T follicular helper cell (primary cell): ENCODE measurements around the gene MEGF8.

Experiments
- DNase-seq: peaks from one replicate; pipeline ENCODE4 v3.0.0-alpha.2; 2020; ENCODE audit warnings: low read depth
- total RNA-seq, 2 experiments: gene quantifications; one replicate each; lab custom pipeline; 2026; lab: John Stamatoyannopoulos, UW

Gene MEGF8
- total RNA-seq: 25.3 to 34.2 reads per million in 2 experiments

DNA sequence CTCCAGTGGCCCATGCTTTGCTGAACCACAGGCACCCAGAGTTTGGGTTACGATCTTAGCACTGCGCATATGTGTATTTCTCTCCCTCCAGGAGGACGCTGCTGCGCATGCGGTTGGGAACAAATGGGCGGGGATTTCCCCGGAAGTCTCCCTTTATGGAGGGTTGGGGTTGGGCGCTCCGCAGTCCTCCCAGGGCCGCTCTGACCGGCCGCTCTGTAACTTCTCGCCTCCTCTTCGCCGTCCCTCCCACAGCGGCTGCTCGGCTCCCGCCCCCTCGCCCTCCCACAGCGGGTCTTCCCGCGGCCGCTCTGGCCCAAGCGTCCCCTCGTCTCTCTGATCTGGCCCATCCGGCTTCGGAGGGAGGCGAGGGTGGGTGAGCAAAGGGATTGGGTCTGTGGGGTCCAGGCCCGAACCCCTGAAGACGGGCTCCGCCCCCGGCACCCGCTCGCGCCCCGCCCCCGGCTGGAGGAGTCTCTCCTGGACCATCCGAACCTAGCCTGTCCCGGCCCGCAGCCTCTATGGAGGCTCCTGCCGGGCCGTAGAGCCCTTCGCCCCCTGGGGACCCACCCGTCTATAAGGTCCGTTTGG is at the start of gene MEGF8:
Gene MEGF8, plus strand, starts transcription at position 328 of the 588 bp plus-strand sequence. CDS start 609 bp downstream, outside the sequence.
- peak; percentile 96 for DNase-seq

GRCh38 chr19:42276284-42276683 is 49.2 kb upstream of the MEGF8 start:
- DNase-seq: no peak

GRCh38 chr19:42276821-42277220 is 48.6 kb upstream of the MEGF8 start:
- no peak for DNase-seq

DNA sequence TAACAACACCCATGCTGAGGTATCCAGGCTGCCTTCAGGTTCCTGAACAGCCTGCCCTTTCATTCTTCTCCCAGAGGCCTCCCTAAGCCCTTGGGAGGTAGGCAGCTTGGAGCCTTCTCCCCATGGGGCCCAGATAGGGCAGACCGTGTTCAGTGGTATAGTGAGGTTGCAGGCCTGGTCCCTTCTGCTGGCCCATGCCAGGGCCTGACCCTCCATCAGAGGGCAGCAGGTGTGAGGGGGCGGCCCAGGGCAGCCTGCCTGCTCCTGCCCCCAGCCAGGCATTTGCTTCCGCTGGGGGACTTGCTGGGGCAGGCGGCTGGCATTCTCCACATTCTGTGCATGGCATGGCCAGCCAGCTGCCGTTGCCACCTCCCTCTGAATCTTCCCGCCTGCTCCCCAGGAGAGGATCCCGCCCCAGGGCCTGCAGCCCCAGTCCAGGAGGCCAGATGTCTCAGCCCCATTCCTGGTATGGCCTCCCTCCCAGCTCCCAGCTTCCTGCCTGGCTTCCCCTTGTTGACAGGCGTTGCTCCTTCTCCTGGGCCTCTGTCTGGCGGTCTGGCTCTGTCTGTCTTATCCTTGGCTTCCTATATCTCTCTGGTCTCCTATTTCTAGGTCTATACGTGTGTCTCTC is 47.5 kb upstream of the MEGF8 start:
- DNase-seq: no peak

GRCh38 chr19:42278452-42279154 is 46.8 kb upstream of the MEGF8 start:
- no peak for DNase-seq

DNA sequence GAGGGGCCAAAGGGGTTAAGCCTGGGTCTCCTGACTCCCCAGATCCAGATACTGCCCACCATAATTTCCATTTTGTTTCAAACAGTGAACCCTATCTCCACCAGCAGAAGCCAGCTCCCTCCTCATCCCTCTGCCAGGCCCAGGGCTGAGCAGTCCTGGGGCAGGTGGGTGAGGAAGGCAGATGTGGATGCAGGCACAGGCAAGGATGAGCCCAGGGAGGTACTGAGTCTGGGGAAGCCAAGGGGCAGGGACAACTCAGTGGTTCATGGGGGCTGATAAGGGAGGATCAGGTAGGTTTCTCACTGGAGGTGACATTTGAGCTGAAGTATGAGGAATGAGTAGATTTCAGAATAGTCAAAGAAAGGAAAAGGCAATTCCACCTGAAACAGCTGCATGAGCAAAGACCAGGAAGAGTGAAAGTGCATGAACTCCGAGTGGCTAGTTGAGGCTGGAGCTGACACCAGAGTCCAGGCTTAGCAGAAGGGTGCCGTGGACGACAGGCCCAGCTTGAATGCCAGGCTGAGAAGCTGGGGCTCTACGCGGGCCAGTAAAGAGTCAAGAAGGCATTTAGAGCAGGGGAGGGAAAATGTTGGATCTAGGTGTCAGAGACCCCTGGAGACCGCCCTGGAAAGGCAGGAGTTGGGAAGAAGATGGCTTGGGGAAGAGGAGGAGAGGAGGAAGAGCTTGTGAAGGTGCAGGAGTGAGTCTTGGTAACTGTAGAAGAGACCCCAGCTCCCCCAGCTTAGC is 46.1 kb upstream of the MEGF8 start:
- DNase-seq: no peak

- DNase-seq: peak; percentile 80
These were observed 45.3 kb upstream of the MEGF8 start for GRCh38 chr19:42279902-42280814.

DNA sequence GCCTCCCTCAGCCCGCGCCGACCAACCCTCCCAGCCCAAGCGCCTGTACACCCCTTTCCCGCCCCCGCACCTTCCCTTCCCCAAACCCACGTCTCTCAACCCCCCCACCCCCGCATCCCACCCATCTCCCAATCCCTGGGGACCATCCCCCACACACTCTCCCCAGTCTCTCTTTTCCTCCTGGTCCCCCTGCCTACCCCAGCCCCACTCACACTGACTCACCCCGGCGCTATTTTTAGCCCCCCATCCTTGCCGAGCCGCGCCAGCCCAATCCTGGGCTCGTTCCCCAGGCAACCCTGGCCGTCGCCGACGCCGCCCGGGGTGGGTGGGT is 44.7 kb upstream of the MEGF8 start:
- DNase-seq: peak; percentile 23

GRCh38 chr19:42281146-42281826 is 44.1 kb upstream of the MEGF8 start:
- no peak for DNase-seq

DNA sequence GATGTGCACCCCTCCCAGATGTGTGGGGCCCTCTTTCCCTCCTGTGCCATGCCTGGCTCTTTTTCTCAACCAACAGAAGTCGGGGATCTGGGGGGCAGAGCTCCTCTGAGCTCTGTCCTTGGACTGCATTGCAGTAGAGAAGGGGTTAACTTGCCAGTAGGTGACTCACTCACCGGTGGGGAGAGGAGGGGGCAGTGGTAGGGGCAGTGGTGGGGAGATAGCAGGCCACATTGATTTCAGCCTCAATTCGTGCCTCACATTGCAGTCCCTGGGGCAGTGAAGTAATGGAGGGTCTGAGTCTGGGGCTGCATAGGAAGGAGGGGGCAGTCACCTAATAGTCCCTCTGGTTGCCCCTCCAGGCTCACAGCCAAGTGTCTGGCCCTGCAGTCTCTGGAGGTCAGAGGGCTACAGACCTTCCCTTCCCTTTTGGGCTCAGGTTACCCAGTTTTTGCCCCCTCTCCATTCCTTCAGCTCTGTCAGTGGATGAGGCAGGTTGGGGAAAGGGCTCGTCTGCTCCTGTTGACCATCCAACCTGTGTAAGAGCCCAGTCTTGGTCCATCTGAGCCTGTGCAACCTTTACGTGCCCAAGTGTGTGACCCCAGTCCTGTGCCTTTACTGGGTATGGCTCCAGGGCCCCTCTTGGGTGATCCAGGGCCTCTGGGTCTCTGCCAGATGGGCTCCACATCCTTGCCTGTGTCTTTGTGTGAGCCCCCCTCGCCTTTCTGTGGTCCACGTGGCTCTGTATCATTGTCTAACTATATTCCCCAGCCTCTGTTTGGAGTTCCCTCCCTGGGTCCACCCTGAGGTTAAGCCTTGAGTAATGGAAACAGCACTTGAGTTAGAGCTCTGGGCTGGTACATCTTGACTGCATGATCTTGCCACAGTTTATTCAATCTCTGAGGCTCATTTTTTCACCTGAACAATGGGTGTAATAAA is 43.3 kb upstream of the MEGF8 start:
- no peak for DNase-seq

DNA sequence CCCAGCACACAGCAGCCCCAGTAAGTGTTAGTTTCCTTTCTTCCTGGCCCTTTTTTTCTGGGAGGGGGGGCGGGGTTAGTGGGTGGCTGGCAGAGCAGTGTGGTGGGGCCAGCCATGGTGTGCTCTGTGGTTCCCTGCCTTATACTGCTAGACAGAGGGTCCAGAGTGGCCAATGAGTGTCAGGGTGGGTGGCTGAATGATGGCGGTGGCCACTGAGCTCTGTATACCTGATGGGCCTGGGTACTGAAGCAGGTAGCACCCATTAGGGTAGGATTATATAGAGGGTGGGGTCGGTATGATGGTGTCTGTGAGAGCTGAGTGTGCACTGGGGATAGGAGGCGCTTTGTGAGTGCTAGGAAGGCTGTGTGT is 42.6 kb upstream of the MEGF8 start:
- no peak for DNase-seq

DNA sequence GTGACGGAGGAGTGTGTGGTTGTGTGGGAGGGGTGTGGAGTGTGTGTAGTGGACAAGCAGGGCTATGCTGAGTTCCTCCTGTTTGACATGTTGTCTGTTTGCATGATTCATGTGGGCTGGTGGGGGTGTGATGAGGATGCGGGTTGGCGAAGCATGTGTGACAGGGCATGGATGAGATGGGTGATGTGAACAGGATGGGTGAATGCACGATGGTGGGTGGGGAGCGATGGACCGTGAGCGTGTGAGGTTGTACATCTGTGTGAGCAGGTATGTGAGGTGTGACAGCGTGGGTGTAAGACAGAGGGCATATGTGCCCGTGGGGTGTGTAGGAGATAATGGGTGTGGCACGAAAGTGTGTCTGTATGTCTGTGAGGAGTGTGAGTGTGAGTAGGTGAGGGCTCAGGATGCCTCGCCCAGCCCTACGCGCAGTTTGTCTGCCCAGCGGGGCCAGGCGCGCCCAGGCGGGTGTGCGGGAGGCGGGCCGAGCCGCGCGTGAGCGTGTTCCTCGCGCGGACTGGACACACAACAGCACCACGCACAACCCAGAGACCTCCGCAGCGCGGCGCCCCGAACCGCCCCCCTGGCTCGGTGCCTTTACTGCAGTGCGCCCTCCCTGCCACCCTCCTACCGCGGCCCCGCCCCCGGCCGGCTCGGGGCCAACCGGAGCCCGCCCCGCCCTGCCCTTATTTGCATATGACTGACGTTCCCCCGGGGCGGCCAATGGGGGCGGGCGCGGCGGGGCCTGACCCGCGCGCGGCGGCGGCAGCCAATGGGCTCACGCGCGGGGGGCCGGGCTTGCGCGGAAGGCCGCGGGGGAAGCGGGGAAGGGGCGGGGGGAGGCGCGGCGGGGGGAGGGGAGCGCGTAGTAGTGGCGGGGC is 42.0 kb upstream of the MEGF8 start:
- DNase-seq: peak; percentile 96

- peak; percentile 80 for DNase-seq
These were observed 41.4 kb upstream of the MEGF8 start for GRCh38 chr19:42284066-42284501.

DNA sequence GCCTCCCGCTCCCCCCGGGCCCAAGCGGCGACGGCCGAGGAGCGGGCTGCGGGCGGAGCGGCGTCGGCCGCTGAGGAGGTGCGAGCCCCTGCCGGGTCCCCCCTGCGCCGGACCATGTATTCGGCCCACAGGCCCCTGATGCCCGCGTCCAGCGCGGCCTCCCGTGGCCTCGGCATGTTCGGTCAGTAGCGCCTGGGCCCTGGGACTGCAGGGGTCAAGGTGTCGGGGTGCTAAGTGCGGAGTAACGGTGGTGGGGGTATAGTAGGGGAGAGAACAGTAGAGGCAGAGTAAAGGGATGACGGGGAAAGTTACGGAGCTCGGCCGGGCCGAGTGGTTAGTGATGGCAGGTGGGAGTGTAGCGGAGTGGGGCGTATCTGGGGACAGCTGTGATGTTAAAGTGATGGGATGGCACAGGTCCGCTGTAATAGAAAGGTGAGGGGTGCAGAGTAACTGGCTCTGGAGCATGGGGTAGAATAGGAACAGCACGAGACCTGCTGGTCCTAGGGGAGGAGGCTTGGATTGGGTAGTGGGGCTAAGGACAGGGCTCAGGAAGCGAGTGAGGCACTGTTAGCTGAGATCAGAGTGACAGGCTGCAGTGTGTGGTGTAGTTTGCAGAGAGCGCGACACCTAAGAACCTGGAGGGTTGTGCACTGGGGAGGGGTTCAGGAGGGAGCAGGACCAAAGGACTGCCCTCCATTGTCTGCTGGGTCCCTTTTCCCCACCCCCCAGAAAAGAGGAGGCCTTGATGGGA is 40.7 kb upstream of the MEGF8 start:
- DNase-seq: no peak

- no peak for DNase-seq
These were observed 39.9 kb upstream of the MEGF8 start for GRCh38 chr19:42285541-42285941.

GRCh38 chr19:42285988-42286348 is 39.5 kb upstream of the MEGF8 start:
- DNase-seq: no peak

DNA sequence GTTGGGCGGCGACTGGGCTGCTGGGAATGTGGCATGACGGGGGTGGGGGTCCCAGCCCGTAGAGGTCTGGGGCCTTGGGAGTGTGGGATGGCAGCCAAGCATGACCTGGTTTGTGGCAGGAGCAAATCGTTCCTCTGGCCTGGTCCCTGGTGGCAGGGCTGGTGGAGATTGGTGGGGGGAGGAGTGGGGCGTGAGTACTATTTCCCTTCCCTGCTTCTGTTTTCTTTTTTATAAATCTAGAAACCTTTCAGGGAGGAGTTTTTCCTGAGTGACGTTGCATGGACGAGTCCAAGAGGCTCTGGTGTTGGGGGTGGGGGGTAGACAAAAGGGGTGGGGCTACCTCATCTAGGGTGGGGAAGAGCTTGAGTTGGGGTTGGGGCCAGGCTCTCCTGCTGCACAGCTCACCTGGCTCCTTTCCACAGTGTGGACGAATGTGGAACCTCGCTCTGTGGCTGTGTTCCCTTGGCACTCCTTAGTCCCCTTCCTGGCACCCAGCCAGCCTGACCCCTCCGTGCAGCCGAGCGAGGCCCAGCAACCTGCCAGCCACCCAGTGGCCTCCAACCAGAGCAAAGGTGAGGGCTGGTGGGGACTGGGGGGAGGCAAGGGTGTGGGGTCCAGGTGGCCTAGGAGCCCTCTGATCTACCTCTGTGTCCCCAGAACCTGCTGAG is 39.0 kb upstream of the MEGF8 start:
- no peak for DNase-seq
